Right ventricle myocardium inferior (tissue), 1 donor: ENCODE results near the gene PKD1L1. TPM values are rescaled to one million over a fixed set of nuclear protein-coding genes. Genes with fewer than 3 reads are reported as not detected.
A peak's percentile ranks its signal among the peaks of the same experiment; 100 is the strongest.

ENCODE experiments used
- ATAC-seq: fragments of 200-7000 bp; cut with Tn5 transposase; one replicate; pipeline ENCODE4 v1.9.1; 2020; ENCODE audit warnings: mild to moderate bottlenecking, moderate library complexity
- DNase-seq: peaks from one replicate; pipeline ENCODE4 v3.0.0; 2021; ENCODE audit errors: missing footprints
- intact Hi-C: fragments of 100-400 bp; cut with DNase I; formaldehyde crosslinking; loops from one replicate; pipeline ENCODE4 v1.11.0; 2022
- total RNA-seq: library from RNA; stranded (reverse); fragmentation: NEBNext Ultra II Directional; extraction: Animal tissue kit (Norgen Biotek cat#: 25700); gene quantifications from one replicate; pipeline ENCODE4 v1.2.1, GENCODE V29; 2021
- donor health status: DM: no; HTN: yes; CAD: no; lungs with severe emphysema.

Gene PKD1L1
- total RNA-seq, 1 donor from 2014 or later = 1.3 TPM

- ATAC-seq (no peak), DNase-seq (no peak)
- intact Hi-C loops = no loop called here
Observed at GRCh38 chr7:47787249-47788069, 160.8 kb downstream of the PKD1L1 start.

GRCh38 chr7:47786557-47787248 lies 161.6 kb downstream of the PKD1L1 start:
- DNase-seq = no peak
- ATAC-seq = peak; percentile 71
- intact Hi-C loops = no loop called here

GRCh38 chr7:47785923-47786556 lies 162.2 kb downstream of the PKD1L1 start:
- ATAC-seq (no peak), DNase-seq (no peak)
- intact Hi-C loops = no loop called here

GRCh38 chr7:47783456-47784223 lies 164.6 kb downstream of the PKD1L1 start:
- intact Hi-C loops = no loop called here
- no peak for DNase-seq
- ATAC-seq = peak; percentile 41

- no peak for ATAC-seq
- no peak for DNase-seq
- intact Hi-C loops = no loop called here
Observed at GRCh38 chr7:47782792-47783191, 165.5 kb downstream of the PKD1L1 start.

- ATAC-seq (no peak), DNase-seq (no peak)
- intact Hi-C loops = no loop called here
Observed at GRCh38 chr7:47782022-47782421, 166.2 kb downstream of the PKD1L1 start.

- ATAC-seq (no peak), DNase-seq (no peak)
- intact Hi-C loops = no loop called here
Observed at GRCh38 chr7:47780555-47780954, 167.7 kb downstream of the PKD1L1 start.

GRCh38 chr7:47779341-47779771 lies 168.9 kb downstream of the PKD1L1 start:
- no peak for ATAC-seq

GRCh38 chr7:47778153-47778661 lies 170.1 kb downstream of the PKD1L1 start:
- DNase-seq (no peak), ATAC-seq (no peak)
- intact Hi-C loops = no loop called here

More at GRCh38 chr7:47779341-47779771, 168.9 kb downstream of the PKD1L1 start:
- no peak for DNase-seq
- intact Hi-C loops = no loop called here

GRCh38 chr7:47777531-47778152 lies 170.6 kb downstream of the PKD1L1 start:
- no peak for ATAC-seq
- intact Hi-C loops = no loop called here
- DNase-seq = no peak

- DNase-seq = no peak
- no peak for ATAC-seq
- intact Hi-C loops = no loop called here
Observed at GRCh38 chr7:47776335-47776734, 171.9 kb downstream of the PKD1L1 start.

- intact Hi-C loops = no loop called here
- no peak for DNase-seq
- no peak for ATAC-seq
Observed at GRCh38 chr7:47775238-47775637, 173.0 kb downstream of the PKD1L1 start.

GRCh38 chr7:47772492-47772891 lies 175.8 kb downstream of the PKD1L1 start:
- intact Hi-C loops = no loop called here
- DNase-seq (no peak), ATAC-seq (no peak)

- intact Hi-C loops = no loop called here
- DNase-seq (no peak), ATAC-seq (no peak)
Observed at GRCh38 chr7:47771990-47772360, 176.3 kb downstream of the PKD1L1 start.

- DNase-seq (no peak), ATAC-seq (no peak)
- intact Hi-C loops = no loop called here
Observed at GRCh38 chr7:47771336-47771989, 176.8 kb downstream of the PKD1L1 start.

- DNase-seq (no peak), ATAC-seq (no peak)
- intact Hi-C loops = no loop called here
Observed at GRCh38 chr7:47766126-47766525, 182.1 kb downstream of the PKD1L1 start.

GRCh38 chr7:47765373-47765979 lies 182.8 kb downstream of the PKD1L1 start:
- DNase-seq (no peak), ATAC-seq (no peak)
- intact Hi-C loops = no loop called here

GRCh38 chr7:47764746-47765145 lies 183.5 kb downstream of the PKD1L1 start:
- intact Hi-C loops = no loop called here
- DNase-seq (no peak), ATAC-seq (no peak)
